Panc1 (cell line): ENCODE results near the gene GPR137B. TPM values are rescaled to one million over a fixed set of nuclear protein-coding genes. Genes with fewer than 3 reads are reported as not detected.

Experiments used
- ATAC-seq: fragments of 200-7000 bp; cut with Tn5 transposase; 2 replicates; pipeline ENCODE4 v1.9.1; 2020; ENCODE audit warnings: mild to moderate bottlenecking, moderate library complexity
- BruUV-seq: library from RNA; stranded (reverse); fragments of 400-500 nt; replicated peaks from 2 replicates; lab custom pipeline; 2021; lab: Mats Ljungman, UMichigan
- CTCF ChIA-PET: fragments of 300-600 bp; sonication (Branson Sonifier 250); formaldehyde crosslinking; loops from one replicate; lab custom pipeline; 2022; ENCODE audit warnings: antibody characterized with exemption; lab: Charles Lee
- POLR2A ChIA-PET: fragments of 300-600 bp; sonication (Branson Sonifier 250); formaldehyde crosslinking; loops from one replicate; lab custom pipeline; 2022; ENCODE audit warnings: antibody characterized with exemption; lab: Charles Lee
- DNase-seq: peaks from one replicate; pipeline ENCODE4 v3.0.0-alpha.2; 2010; ENCODE audit warnings: low read depth, low spot score
- H3K27ac ChIP-seq: 2 replicates; pipeline ENCODE4 v1.5.1; 2011; ENCODE audit warnings: mild to moderate bottlenecking, low read length, inconsistent platforms
- H3K27me3 ChIP-seq: fragments of 200-500 bp; sonication (Bioruptor generic); 2 replicates; pipeline ENCODE4 v1.6.0; 2014; ENCODE audit warnings: low read length, inconsistent platforms; ENCODE audit not compliant: control insufficient read depth, insufficient read depth
- H3K36me3 ChIP-seq: fragments of 200-500 bp; sonication (Bioruptor generic); 2 replicates; pipeline ENCODE4 v1.5.1; 2014; ENCODE audit warnings: inconsistent platforms, mild to moderate bottlenecking, low read length, moderate library complexity; ENCODE audit not compliant: control insufficient read depth, insufficient read depth
- H3K4me1 ChIP-seq: 2 replicates; pipeline ENCODE4 v1.5.1; 2011; ENCODE audit warnings: inconsistent platforms, mild to moderate bottlenecking, low read length, moderate library complexity; ENCODE audit not compliant: control insufficient read depth, insufficient read depth
- H3K4me3 ChIP-seq, 2 experiments: 2 replicates each; pipeline ENCODE4 v1.5.1; 2011 to 2012; ENCODE audit warnings: low read depth in 2 of 2, low read length in 2 of 2, mild to moderate bottlenecking in 2 of 2, inconsistent platforms in 1 of 2, moderate library complexity in 1 of 2
- H3K9me3 ChIP-seq: fragments of 200-500 bp; sonication (Bioruptor generic); 2 replicates; pipeline ENCODE4 v1.5.1; 2014; ENCODE audit warnings: low read depth, mild to moderate bottlenecking, inconsistent platforms, low read length, moderate library complexity; ENCODE audit not compliant: control insufficient read depth, insufficient read depth
- POLR2AphosphoS5 ChIP-seq: IDR thresholded peaks from 2 replicates; pipeline ENCODE4 v1.6.1; 2012; ENCODE audit warnings: mild to moderate bottlenecking, low read depth, low read length, moderate library complexity
- SIN3A ChIP-seq: IDR thresholded peaks from 2 replicates; pipeline ENCODE4 v1.6.1; 2012; ENCODE audit warnings: low read depth, mild to moderate bottlenecking, low read length, moderate library complexity, borderline replicate concordance; ENCODE audit not compliant: insufficient read depth
- TCF7L2 ChIP-seq: IDR thresholded peaks from 2 replicates; pipeline ENCODE4 v1.6.1; 2011; ENCODE audit warnings: mild to moderate bottlenecking, low read depth, low read length, inconsistent platforms
- in situ Hi-C: cut with HindIII; loops from 2 replicates; pipeline ENCODE4 v1.10.0; 2016; ENCODE audit warnings: low sequenced_read_pairs, low pct_unique_long_range_greater_than_20kb
- intact Hi-C: fragments of 100-400 bp; cut with micrococcal nuclease; formaldehyde crosslinking; loops from one replicate; pipeline ENCODE4 v1.10.0; 2022; ENCODE audit not compliant: unreplicated experiment
- total RNA-seq: library from RNA; stranded (reverse); gene quantifications from one replicate; pipeline ENCODE4 v1.2.1, GENCODE V29; 2021; ENCODE audit not compliant: unreplicated experiment
- TF ChIP-seq, protein P1 (sequence below): fragments of 450-650 bp; IDR thresholded peaks from 2 replicates; pipeline ENCODE4 v1.5.1; 2017; ENCODE audit warnings: mild to moderate bottlenecking
- TF ChIP-seq, protein P2 (sequence below), 2 experiments: IDR thresholded peaks; 2 replicates each; pipeline ENCODE4 v1.6.1; 2011 to 2012; ENCODE audit warnings: low read depth in 2 of 2, control low read depth in 1 of 2, low read length in 1 of 2, mild to moderate bottlenecking in 1 of 2, moderate library complexity in 1 of 2; ENCODE audit not compliant: insufficient read depth in 1 of 2

Gene GPR137B
- total RNA-seq, 1 experiment from 2014 or later = 25.3 TPM

DNA sequence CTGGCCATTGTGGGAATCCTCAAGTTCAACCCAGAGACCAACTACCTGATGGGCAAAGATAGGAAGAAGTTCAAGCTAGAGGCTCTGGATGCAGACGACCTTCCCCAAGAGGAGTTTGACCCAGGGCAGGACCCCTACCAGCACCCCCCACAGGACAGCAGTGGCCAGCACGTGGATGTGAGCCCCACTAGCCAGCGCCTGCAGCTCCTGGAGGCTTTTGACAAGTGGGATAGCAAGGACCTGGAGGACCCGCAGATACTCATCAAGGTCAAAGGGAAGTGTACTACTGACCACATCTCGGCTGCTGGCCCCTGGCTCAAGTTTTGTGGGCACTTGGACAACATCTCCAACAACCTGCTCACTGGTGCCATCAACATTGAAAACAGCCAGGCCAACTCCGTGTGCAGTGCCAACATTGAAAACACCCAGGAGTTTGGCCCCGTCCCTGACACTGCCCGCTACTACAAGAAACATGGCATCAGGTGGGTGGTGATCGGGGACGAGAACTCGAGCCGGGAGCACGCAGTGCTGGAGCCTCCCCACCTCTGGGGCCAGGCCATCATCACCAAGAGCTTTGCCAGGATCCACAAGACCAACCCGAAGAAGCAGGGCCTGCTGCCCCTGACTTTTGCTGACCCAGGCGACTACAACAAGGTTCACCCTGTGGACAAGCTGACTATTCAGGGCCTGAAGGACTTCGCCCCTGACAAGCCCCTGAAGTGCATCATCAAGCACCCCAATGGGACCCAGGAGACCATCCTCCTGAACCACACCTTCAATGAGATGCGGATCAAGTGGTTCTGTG is 30.6 kb upstream of the GPR137B start:
- no TSS peak for BruUV-seq
- Histone ChIP-seq H3K9me3 (no peaks in the 10 kb centered on the region), H3K4me1 (peaks cover 3% of the 10 kb centered on the region; the same call in 1 of the 2 replicates), H3K27ac (no peak overlapping the region), H3K27me3 (no peaks in the 10 kb centered on the region), H3K4me3 (no peak overlapping the region), H3K36me3 (no peaks in the 10 kb centered on the region)
- TF ChIP-seq SIN3A = no peak
- TF ChIP-seq TCF7L2 = no peak
- TF ChIP-seq, protein P1, sequence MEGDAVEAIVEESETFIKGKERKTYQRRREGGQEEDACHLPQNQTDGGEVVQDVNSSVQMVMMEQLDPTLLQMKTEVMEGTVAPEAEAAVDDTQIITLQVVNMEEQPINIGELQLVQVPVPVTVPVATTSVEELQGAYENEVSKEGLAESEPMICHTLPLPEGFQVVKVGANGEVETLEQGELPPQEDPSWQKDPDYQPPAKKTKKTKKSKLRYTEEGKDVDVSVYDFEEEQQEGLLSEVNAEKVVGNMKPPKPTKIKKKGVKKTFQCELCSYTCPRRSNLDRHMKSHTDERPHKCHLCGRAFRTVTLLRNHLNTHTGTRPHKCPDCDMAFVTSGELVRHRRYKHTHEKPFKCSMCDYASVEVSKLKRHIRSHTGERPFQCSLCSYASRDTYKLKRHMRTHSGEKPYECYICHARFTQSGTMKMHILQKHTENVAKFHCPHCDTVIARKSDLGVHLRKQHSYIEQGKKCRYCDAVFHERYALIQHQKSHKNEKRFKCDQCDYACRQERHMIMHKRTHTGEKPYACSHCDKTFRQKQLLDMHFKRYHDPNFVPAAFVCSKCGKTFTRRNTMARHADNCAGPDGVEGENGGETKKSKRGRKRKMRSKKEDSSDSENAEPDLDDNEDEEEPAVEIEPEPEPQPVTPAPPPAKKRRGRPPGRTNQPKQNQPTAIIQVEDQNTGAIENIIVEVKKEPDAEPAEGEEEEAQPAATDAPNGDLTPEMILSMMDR = no peak
- TF ChIP-seq POLR2AphosphoS5 = no peak
- TF ChIP-seq, protein P2, sequence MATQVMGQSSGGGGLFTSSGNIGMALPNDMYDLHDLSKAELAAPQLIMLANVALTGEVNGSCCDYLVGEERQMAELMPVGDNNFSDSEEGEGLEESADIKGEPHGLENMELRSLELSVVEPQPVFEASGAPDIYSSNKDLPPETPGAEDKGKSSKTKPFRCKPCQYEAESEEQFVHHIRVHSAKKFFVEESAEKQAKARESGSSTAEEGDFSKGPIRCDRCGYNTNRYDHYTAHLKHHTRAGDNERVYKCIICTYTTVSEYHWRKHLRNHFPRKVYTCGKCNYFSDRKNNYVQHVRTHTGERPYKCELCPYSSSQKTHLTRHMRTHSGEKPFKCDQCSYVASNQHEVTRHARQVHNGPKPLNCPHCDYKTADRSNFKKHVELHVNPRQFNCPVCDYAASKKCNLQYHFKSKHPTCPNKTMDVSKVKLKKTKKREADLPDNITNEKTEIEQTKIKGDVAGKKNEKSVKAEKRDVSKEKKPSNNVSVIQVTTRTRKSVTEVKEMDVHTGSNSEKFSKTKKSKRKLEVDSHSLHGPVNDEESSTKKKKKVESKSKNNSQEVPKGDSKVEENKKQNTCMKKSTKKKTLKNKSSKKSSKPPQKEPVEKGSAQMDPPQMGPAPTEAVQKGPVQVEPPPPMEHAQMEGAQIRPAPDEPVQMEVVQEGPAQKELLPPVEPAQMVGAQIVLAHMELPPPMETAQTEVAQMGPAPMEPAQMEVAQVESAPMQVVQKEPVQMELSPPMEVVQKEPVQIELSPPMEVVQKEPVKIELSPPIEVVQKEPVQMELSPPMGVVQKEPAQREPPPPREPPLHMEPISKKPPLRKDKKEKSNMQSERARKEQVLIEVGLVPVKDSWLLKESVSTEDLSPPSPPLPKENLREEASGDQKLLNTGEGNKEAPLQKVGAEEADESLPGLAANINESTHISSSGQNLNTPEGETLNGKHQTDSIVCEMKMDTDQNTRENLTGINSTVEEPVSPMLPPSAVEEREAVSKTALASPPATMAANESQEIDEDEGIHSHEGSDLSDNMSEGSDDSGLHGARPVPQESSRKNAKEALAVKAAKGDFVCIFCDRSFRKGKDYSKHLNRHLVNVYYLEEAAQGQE (IDR thresholded peaks at IDR 0.05; ENCODE audit: insufficient read depth in 1 of 2, low read depth in 2 of 2, low read length in 1 of 2) = no peak
- DNase-seq = no peak
- ChIA-PET CTCF (no interaction called here), POLR2A (no interaction called here)
- no peak for ATAC-seq
- intact Hi-C loops = no loop called here
- in situ Hi-C loops = no loop called here

DNA sequence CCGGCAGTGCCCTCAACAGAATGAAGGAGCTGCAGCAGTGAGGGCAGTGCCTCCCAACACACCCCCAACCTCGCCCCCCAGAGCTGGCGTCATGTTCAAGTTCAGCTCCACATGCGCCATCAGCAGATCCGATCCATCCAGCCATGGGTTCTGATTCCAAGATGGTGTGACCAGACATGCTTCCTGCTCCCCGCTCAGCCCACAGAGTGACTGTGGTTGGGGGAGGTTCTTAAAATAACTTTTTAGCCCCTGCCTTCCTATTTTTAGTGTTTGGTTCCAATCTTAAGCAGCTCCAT is 30.1 kb upstream of the GPR137B start:
- no peak for ATAC-seq
- TF ChIP-seq SIN3A (no peak), TCF7L2 (no peak), POLR2AphosphoS5 (no peak)
- TF ChIP-seq, protein P2 (IDR thresholded peaks at IDR 0.05; ENCODE audit: insufficient read depth in 1 of 2, low read depth in 2 of 2, low read length in 1 of 2) = no peak
- TF ChIP-seq, protein P1 = no peak
- Histone ChIP-seq H3K9me3 (no peaks in the 10 kb centered on the region), H3K36me3 (no peaks in the 10 kb centered on the region), H3K27ac (no peak overlapping the region), H3K4me3 (no peak overlapping the region), H3K4me1 (no peaks in the 10 kb centered on the region), H3K27me3 (no peaks in the 10 kb centered on the region)
- ChIA-PET POLR2A (no interaction called here), CTCF (no interaction called here)
- BruUV-seq = no TSS peak
- in situ Hi-C loops (no loop called here), intact Hi-C loops (no loop called here)
- DNase-seq = no peak
